SK-N-SH (cell line): ENCODE measurements around the gene MIPOL1. TPM values are rescaled to one million over a fixed set of nuclear protein-coding genes. Genes with fewer than 3 reads are reported as not detected.

Experiments used
- CTCF ChIA-PET: fragments of 300-600, 350-600 bp; formaldehyde crosslinking; extraction: SDS; loops from one replicate; lab custom pipeline; 2021; lab: Yijun Ruan, JAX
- POLR2A ChIA-PET: fragments of 350-600 bp; sonication (Branson Sonifier 250); formaldehyde crosslinking; extraction: SDS; loops from one replicate; lab custom pipeline; 2020; ENCODE audit warnings: antibody characterized with exemption, inconsistent platforms; lab: Yijun Ruan, JAX
- DNase-seq: peaks from one replicate; pipeline ENCODE4 v3.0.0; 2012
- H2AFZ ChIP-seq: fragments of 200-600 bp; sonication (generic); 2 replicates; pipeline ENCODE4 v1.8.1; 2016; ENCODE audit warnings: antibody characterized with exemption, mild to moderate bottlenecking, low read depth
- H3F3A ChIP-seq: fragments of 200-600 bp; sonication (generic); replicated peaks from 2 replicates; pipeline ENCODE3; 2016; ENCODE audit warnings: antibody characterized with exemption, mild to moderate bottlenecking; ENCODE audit not compliant: insufficient read depth
- H3K27ac ChIP-seq, 2 experiments: fragments of 200-500 bp in 1 of 2; fragments of 200-600 bp in 1 of 2; sonication (Bioruptor generic) in 1 of 2; sonication (generic), shearing (Covaris generic) in 1 of 2; 2 replicates each; pipeline versions ENCODE4 v1.5.1 to v1.6.1; 2014 to 2016; ENCODE audit warnings: low read depth in 2 of 2, inconsistent platforms in 1 of 2, low read length in 1 of 2, mild to moderate bottlenecking in 1 of 2, mixed read lengths in 1 of 2
- H3K27me3 ChIP-seq: fragments of 200-600 bp; sonication (generic), shearing (Covaris generic); 2 replicates; pipeline ENCODE4 v1.6.1; 2016; ENCODE audit warnings: mixed run types; ENCODE audit not compliant: insufficient read depth
- H3K36me3 ChIP-seq, 2 experiments: fragments of 200-500 bp in 1 of 2; fragments of 200-600 bp in 1 of 2; sonication (Bioruptor generic) in 1 of 2; sonication (generic) in 1 of 2; replicated peaks in 1 of 2; 2 replicates each; pipeline versions ENCODE3 to v1.5.1; 2014 to 2016; ENCODE audit warnings: low read length in 1 of 2, mild to moderate bottlenecking in 1 of 2; ENCODE audit not compliant: insufficient read depth in 2 of 2, control insufficient read depth in 1 of 2
- H3K4me1 ChIP-seq, 2 experiments: fragments of 200-500 bp in 1 of 2; fragments of 200-600 bp in 1 of 2; sonication (Bioruptor generic) in 1 of 2; sonication (generic), shearing (Covaris generic) in 1 of 2; 2 replicates each; pipeline versions ENCODE4 v1.5.1 to v1.6.1; 2014 to 2016; ENCODE audit warnings: low read depth in 1 of 2, low read length in 1 of 2, mixed run types in 1 of 2; ENCODE audit not compliant: insufficient read depth in 2 of 2, control insufficient read depth in 1 of 2
- H3K4me2 ChIP-seq: fragments of 200-600 bp; sonication (generic), shearing (Covaris generic); 2 replicates; pipeline ENCODE4 v1.6.1; 2017; ENCODE audit warnings: mixed run types
- H3K4me3 ChIP-seq, 2 experiments: fragments of 200-500 bp in 1 of 2; fragments of 200-600 bp in 1 of 2; sonication (Bioruptor generic) in 1 of 2; sonication (generic), shearing (Covaris generic) in 1 of 2; 2 replicates each; pipeline versions ENCODE4 v1.5.1 to v1.8.1; 2014 to 2016; ENCODE audit warnings: low read depth in 2 of 2, inconsistent platforms in 1 of 2, low read length in 1 of 2, mild to moderate bottlenecking in 1 of 2, mixed read lengths in 1 of 2, moderate library complexity in 1 of 2
- H3K79me2 ChIP-seq: fragments of 200-600 bp; sonication (generic); 2 replicates; pipeline ENCODE4 v1.8.1; 2017; ENCODE audit warnings: mild to moderate bottlenecking; ENCODE audit not compliant: insufficient read depth
- H3K9ac ChIP-seq: fragments of 200-600 bp; sonication (generic); 2 replicates; pipeline ENCODE4 v1.6.1; 2017; ENCODE audit warnings: mixed run types
- H3K9me2 ChIP-seq: fragments of 200-600 bp; sonication (generic); 2 replicates; pipeline ENCODE4 v1.6.1; 2017; ENCODE audit warnings: mixed run types
- H3K9me3 ChIP-seq: fragments of 200-600 bp; sonication (generic); 2 replicates; pipeline ENCODE4 v1.6.1; 2017; ENCODE audit warnings: mixed run types, mild to moderate bottlenecking, moderate library complexity
- H4K20me1 ChIP-seq: fragments of 200-600 bp; sonication (generic); 2 replicates; pipeline ENCODE4 v1.6.1; 2017; ENCODE audit warnings: mild to moderate bottlenecking, mixed run types; ENCODE audit not compliant: insufficient read depth
- ELF1 ChIP-seq: IDR thresholded peaks from 2 replicates; pipeline ENCODE4 v1.4.0; 2012
- FOXJ3 ChIP-seq: sonication (generic); formaldehyde crosslinking; IDR thresholded peaks from 2 replicates; pipeline ENCODE4 v1.5.1; 2020; ENCODE audit warnings: mild to moderate bottlenecking, missing genetic modification reagents
- MEF2A ChIP-seq: IDR thresholded peaks from 2 replicates; pipeline ENCODE4 v1.4.0; 2012; ENCODE audit warnings: low read depth, borderline replicate concordance
- NFIC ChIP-seq: IDR thresholded peaks from 2 replicates; pipeline ENCODE4 v1.4.0; 2012; ENCODE audit warnings: borderline replicate concordance
- POLR2AphosphoS5 ChIP-seq: IDR thresholded peaks from 2 replicates; pipeline ENCODE4 v1.6.1; 2012; ENCODE audit warnings: low read depth, low read length
- RAD21 ChIP-seq: IDR thresholded peaks from 2 replicates; pipeline ENCODE4 v1.6.1; 2012; ENCODE audit warnings: mild to moderate bottlenecking, low read length
- RCOR1 ChIP-seq: fragments of 150-350 bp; IDR thresholded peaks from 2 replicates; pipeline ENCODE4 v1.6.1; 2017; ENCODE audit warnings: antibody characterized with exemption, low read length
- RFX5 ChIP-seq: IDR thresholded peaks from 2 replicates; pipeline ENCODE4 v1.6.1; 2012; ENCODE audit warnings: mild to moderate bottlenecking, improper control_type of control experiment, low read length
- RXRA ChIP-seq: IDR thresholded peaks from 2 replicates; pipeline ENCODE4 v1.4.0; 2012; ENCODE audit warnings: low read depth, mild to moderate bottlenecking, borderline replicate concordance
- SIN3A ChIP-seq: IDR thresholded peaks from 2 replicates; pipeline ENCODE4 v1.6.1; 2012; ENCODE audit warnings: low read depth, mild to moderate bottlenecking, low read length, moderate library complexity, borderline replicate concordance
- TAF1 ChIP-seq: IDR thresholded peaks from 2 replicates; pipeline ENCODE4 v1.6.1; 2012; ENCODE audit warnings: low read depth, mild to moderate bottlenecking, low read length, moderate library complexity, borderline replicate concordance
- TCF12 ChIP-seq: IDR thresholded peaks from 2 replicates; pipeline ENCODE4 v1.4.0; 2012
- TEAD4 ChIP-seq: IDR thresholded peaks from 2 replicates; pipeline ENCODE4 v1.4.0; 2012; ENCODE audit warnings: mild to moderate bottlenecking, borderline replicate concordance; ENCODE audit not compliant: insufficient read depth
- YY1 ChIP-seq: IDR thresholded peaks from 2 replicates; pipeline ENCODE4 v1.4.0; 2012; ENCODE audit warnings: low read depth, mild to moderate bottlenecking
- WGBS: methylation state at CpG from one replicate; pipeline ENCODE4 v1.1.6; 2017; ENCODE audit warnings: low lambda C conversion rate; 5-methylcytosine and 5-hydroxymethylcytosine counted together
- polyA plus RNA-seq, 3 experiments: library from polyadenylated mRNA; depleted of rRNA; stranded (reverse); fragments of >200 nt; gene quantifications; 2 replicates each; pipeline ENCODE4 v1.2.3, GENCODE V29; 2012
- TF ChIP-seq, protein P1 (sequence below): IDR thresholded peaks from 2 replicates; pipeline ENCODE4 v1.4.0; 2012; ENCODE audit warnings: low read depth, borderline replicate concordance
- TF ChIP-seq, protein P2 (sequence below): IDR thresholded peaks from 2 replicates; pipeline ENCODE4 v1.4.0; 2012; ENCODE audit warnings: low read depth, borderline replicate concordance

The MIPOL1 gene
- polyA plus RNA-seq, 1 of the 3 experiments (the other 2 are of a cell fraction): 0.23 TPM

DNA sequence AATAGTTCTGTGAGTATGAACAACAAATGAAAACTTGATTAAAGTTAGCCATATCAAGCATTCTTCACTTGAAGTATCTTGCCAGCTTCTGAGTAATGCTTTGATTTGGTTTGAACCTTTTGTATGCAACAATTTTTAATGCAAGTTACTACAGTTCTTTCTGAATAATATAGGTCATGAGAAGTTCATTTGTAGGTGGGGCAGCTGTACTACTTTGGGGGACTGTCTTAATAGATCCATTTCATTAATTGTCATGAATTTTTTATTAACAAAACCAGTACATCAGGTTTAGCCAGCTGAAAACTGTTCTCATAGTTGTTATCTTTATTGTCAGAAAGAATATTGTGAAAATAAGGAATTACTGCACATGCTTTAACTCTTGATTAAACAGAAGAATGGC lies 254.6 kb downstream of the MIPOL1 start:
- Histone ChIP-seq H4K20me1 (no peaks in the 10 kb centered on the region), H3K4me3 (no peak overlapping the region), H3K27me3 (no peaks in the 10 kb centered on the region), H2AFZ (no peak overlapping the region), H3K9me2 (no peaks in the 10 kb centered on the region), H3K9me3 (no peaks in the 10 kb centered on the region), H3K9ac (no peak overlapping the region), H3K27ac (no peak overlapping the region), H3K4me2 (no peak overlapping the region), H3K79me2 (no peaks in the 10 kb centered on the region), H3K4me1 (no peaks in the 10 kb centered on the region), H3K36me3 (no peaks in the 10 kb centered on the region), H3F3A (no peaks in the 10 kb centered on the region)
- ChIA-PET CTCF (no interaction called here), POLR2A (no interaction called here)
- TF ChIP-seq RCOR1: no peak
- no peak for TF ChIP-seq MEF2A
- no peak for TF ChIP-seq RXRA
- TF ChIP-seq RAD21: no peak
- TF ChIP-seq NFIC: no peak
- no peak for TF ChIP-seq FOXJ3 (CRISPR knock-in tag)
- TF ChIP-seq RFX5: no peak
- TF ChIP-seq, protein P1, sequence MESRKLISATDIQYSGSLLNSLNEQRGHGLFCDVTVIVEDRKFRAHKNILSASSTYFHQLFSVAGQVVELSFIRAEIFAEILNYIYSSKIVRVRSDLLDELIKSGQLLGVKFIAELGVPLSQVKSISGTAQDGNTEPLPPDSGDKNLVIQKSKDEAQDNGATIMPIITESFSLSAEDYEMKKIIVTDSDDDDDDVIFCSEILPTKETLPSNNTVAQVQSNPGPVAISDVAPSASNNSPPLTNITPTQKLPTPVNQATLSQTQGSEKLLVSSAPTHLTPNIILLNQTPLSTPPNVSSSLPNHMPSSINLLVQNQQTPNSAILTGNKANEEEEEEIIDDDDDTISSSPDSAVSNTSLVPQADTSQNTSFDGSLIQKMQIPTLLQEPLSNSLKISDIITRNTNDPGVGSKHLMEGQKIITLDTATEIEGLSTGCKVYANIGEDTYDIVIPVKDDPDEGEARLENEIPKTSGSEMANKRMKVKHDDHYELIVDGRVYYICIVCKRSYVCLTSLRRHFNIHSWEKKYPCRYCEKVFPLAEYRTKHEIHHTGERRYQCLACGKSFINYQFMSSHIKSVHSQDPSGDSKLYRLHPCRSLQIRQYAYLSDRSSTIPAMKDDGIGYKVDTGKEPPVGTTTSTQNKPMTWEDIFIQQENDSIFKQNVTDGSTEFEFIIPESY: no peak
- TF ChIP-seq ELF1: no peak
- no peak for TF ChIP-seq POLR2AphosphoS5
- TF ChIP-seq TCF12: no peak
- no peak for TF ChIP-seq TAF1
- TF ChIP-seq TEAD4: no peak
- TF ChIP-seq SIN3A: no peak
- no peak for DNase-seq

DNA sequence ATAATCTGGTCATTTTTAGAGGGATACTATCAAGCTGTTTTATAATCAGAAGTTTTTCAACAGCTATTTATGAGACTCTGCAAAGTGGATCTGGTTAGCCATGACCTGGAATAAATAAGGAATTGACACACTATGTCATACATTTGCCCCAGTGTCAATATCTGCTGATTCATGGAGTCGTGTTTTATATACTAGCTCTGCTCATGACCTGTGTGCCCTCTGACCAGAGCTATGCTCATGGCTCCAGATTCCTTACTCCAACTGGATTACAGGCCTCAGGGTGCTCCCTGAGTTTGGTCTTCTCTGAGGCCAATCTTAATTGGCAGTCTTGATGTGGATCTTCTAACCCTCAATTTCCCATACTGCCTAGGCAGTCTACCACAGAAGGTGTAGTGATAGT lies 256.2 kb downstream of the MIPOL1 start:
- no peak overlapping the region for H3K9ac ChIP-seq
- H3K4me1 ChIP-seq: no peaks in the 10 kb centered on the region
- H2AFZ ChIP-seq: no peak overlapping the region
- H3K9me3 ChIP-seq: no peaks in the 10 kb centered on the region
- no peaks in the 10 kb centered on the region for H3K27me3 ChIP-seq
- no peaks in the 10 kb centered on the region for H3K79me2 ChIP-seq
- DNase-seq: no peak
- CTCF ChIA-PET: no interaction called here
- WGBS: 0% methylated on average over 1 of the region's 1 CpG
- TF ChIP-seq POLR2AphosphoS5 (no peak), YY1 (no peak), ELF1 (no peak), RAD21 (no peak), RFX5 (no peak), FOXJ3 (CRISPR knock-in tag) (no peak)
- TF ChIP-seq, protein P2, sequence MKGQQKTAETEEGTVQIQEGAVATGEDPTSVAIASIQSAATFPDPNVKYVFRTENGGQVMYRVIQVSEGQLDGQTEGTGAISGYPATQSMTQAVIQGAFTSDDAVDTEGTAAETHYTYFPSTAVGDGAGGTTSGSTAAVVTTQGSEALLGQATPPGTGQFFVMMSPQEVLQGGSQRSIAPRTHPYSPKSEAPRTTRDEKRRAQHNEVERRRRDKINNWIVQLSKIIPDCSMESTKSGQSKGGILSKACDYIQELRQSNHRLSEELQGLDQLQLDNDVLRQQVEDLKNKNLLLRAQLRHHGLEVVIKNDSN: no peak
- TF ChIP-seq, all 33 proteins: peak for 0
- H3K36me3 ChIP-seq: no peaks in the 10 kb centered on the region
- no peaks in the 10 kb centered on the region for H3F3A ChIP-seq
- no peak overlapping the region for H3K4me3 ChIP-seq
- POLR2A ChIA-PET: no interaction called here
- H4K20me1 ChIP-seq: no peaks in the 10 kb centered on the region
- no peak overlapping the region for H3K4me2 ChIP-seq
- H3K9me2 ChIP-seq: no peaks in the 10 kb centered on the region
- no peak overlapping the region for H3K27ac ChIP-seq
